ENCODE measurements around the gene MFSD6L.

Gene MFSD6L

DNA sequence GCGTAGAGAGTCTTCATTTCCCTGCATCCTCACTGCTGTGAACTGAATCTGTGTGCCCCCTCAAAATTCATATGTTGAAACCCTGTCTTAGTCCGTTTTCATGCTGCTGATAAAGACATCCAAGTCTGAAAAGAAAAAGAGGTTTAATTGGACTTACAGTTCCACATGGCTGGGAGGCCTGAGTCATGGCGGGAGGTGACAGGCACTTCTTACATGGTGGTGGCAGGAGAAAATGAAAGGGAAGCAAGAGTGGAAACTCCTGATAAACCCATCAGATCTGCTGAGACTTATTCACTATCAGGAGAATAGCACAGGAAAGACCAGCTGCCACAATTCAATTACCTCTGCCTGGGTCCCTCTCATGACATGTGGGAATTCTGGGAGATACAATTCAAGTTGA lies 51.4 kb downstream of the MFSD6L start:
- H3K4me3 ChIP-seq (ENCODE audit: low read depth, low read length): no peak overlapping the region
